ENCODE results near the gene LYST.

Gene LYST

GRCh38 chr1:235703506-235703905 lies 163.2 kb downstream of the LYST start:
- DNase-seq = no peak

- DNase-seq = peak; percentile 31
These were observed 164.3 kb downstream of the LYST start for GRCh38 chr1:235702412-235702811.

- DNase-seq = no peak
These were observed 169.2 kb downstream of the LYST start for GRCh38 chr1:235697508-235697907.

GRCh38 chr1:235689356-235689755 lies 177.3 kb downstream of the LYST start:
- DNase-seq = no peak

- no peak for DNase-seq
These were observed 178.6 kb downstream of the LYST start for GRCh38 chr1:235688096-235688495.

- no peak for DNase-seq
These were observed 183.1 kb downstream of the LYST start for GRCh38 chr1:235683653-235684052.

- no peak for DNase-seq
These were observed 184.5 kb downstream of the LYST start for GRCh38 chr1:235682216-235682615.

- no peak for DNase-seq
These were observed 187.1 kb downstream of the LYST start for GRCh38 chr1:235679644-235680043.

- DNase-seq = no peak
These were observed 187.7 kb downstream of the LYST start for GRCh38 chr1:235679005-235679404.

- no peak for DNase-seq
These were observed 191.4 kb downstream of the LYST start for GRCh38 chr1:235675152-235675890.

GRCh38 chr1:235673981-235674380 lies 192.7 kb downstream of the LYST start:
- no peak for DNase-seq

GRCh38 chr1:235671992-235672391 lies 194.7 kb downstream of the LYST start:
- no peak for DNase-seq

- no peak for DNase-seq
These were observed 196.4 kb downstream of the LYST start for GRCh38 chr1:235670157-235670776.

- no peak for DNase-seq
These were observed 197.4 kb downstream of the LYST start for GRCh38 chr1:235669277-235669676.

- DNase-seq = no peak
These were observed 203.1 kb downstream of the LYST start for GRCh38 chr1:235663628-235664027.

GRCh38 chr1:235661568-235661967 lies 205.1 kb downstream of the LYST start:
- no peak for DNase-seq

GRCh38 chr1:235659186-235659771 lies 207.4 kb downstream of the LYST start:
- no peak for DNase-seq

GRCh38 chr1:235657747-235658526 lies 208.8 kb downstream of the LYST start:
- DNase-seq = no peak

GRCh38 chr1:235657269-235657668 lies 209.4 kb downstream of the LYST start:
- no peak for DNase-seq

GRCh38 chr1:235652364-235652763 lies 214.3 kb downstream of the LYST start:
- DNase-seq = no peak

- no peak for DNase-seq
These were observed 215.4 kb downstream of the LYST start for GRCh38 chr1:235651170-235651806.

GRCh38 chr1:235650341-235651169 lies 216.2 kb downstream of the LYST start:
- DNase-seq = no peak
